ENCODE results near the gene PLXNA4.

DNA sequence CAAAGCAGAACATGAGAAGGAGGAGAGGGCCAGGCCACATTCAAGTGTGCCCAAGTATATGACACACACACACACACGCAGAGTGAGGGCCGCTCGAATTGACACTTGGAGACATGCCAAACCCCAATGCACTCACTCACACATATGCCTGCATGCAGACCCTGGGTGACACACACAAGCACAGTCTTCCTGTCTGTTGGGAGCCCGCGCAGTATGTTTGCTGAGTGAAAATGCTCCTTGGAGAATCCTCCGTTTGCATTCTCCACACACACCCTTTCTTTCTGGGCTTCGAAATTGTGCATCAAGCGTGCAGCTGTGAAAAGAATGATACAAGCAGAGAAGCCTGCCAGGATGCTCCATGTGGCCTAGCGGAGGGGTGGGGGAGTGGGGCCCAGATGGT, 120.9 kb downstream of the PLXNA4 start:
- no peak for TF ChIP-seq POLR2AphosphoS5 (IDR thresholded peaks at IDR 0.05; ENCODE audit: low read depth, low read length)
- no peak for TF ChIP-seq EZH2 (IDR thresholded peaks at IDR 0.05)
- TF ChIP-seq, protein P1, sequence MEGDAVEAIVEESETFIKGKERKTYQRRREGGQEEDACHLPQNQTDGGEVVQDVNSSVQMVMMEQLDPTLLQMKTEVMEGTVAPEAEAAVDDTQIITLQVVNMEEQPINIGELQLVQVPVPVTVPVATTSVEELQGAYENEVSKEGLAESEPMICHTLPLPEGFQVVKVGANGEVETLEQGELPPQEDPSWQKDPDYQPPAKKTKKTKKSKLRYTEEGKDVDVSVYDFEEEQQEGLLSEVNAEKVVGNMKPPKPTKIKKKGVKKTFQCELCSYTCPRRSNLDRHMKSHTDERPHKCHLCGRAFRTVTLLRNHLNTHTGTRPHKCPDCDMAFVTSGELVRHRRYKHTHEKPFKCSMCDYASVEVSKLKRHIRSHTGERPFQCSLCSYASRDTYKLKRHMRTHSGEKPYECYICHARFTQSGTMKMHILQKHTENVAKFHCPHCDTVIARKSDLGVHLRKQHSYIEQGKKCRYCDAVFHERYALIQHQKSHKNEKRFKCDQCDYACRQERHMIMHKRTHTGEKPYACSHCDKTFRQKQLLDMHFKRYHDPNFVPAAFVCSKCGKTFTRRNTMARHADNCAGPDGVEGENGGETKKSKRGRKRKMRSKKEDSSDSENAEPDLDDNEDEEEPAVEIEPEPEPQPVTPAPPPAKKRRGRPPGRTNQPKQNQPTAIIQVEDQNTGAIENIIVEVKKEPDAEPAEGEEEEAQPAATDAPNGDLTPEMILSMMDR (IDR thresholded peaks at IDR 0.05 in 2 of 3, conservative IDR thresholded peaks at IDR 0.05 in 1 of 3; ENCODE audit: borderline replicate concordance in 1 of 3, insufficient read depth in 1 of 3, low read depth in 2 of 3, low read length in 2 of 3), result no peak
